ENCODE data around the gene USE1. TPM values are rescaled to one million over a fixed set of nuclear protein-coding genes. Genes with fewer than 3 reads are reported as not detected.

USE1 gene
- total and polyA plus RNA-seq, 2 experiments from 2014 or later, result 15.5 to 19.4 TPM

DNA sequence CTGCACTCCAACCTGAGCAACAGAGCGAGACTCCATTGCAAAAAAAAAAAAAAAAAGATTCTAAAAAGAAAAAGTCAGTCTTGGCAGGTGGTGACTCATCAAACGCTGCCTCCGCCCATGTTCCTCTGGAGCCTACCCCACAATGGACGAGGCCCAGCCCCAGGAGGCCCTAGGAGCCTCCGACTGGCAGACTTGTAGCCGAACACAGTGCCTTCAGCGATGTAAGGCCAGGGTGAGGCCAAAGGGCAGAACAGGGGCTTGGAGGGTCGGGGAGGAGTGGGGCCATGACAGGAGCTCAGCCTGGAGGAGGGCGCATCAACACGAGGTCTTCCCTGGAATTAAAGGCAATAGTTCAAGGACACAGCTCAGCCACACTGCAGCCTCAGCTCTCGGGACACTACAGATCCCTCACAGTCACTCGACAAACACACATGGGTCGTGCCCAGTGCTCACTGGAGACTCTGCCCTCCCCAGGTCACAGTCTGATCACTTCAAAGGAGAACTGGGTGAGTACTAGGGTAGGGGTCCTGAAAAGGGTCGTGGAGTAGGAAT is 5.1 kb downstream of the USE1 start (continued):
- TF ChIP-seq, protein P1, sequence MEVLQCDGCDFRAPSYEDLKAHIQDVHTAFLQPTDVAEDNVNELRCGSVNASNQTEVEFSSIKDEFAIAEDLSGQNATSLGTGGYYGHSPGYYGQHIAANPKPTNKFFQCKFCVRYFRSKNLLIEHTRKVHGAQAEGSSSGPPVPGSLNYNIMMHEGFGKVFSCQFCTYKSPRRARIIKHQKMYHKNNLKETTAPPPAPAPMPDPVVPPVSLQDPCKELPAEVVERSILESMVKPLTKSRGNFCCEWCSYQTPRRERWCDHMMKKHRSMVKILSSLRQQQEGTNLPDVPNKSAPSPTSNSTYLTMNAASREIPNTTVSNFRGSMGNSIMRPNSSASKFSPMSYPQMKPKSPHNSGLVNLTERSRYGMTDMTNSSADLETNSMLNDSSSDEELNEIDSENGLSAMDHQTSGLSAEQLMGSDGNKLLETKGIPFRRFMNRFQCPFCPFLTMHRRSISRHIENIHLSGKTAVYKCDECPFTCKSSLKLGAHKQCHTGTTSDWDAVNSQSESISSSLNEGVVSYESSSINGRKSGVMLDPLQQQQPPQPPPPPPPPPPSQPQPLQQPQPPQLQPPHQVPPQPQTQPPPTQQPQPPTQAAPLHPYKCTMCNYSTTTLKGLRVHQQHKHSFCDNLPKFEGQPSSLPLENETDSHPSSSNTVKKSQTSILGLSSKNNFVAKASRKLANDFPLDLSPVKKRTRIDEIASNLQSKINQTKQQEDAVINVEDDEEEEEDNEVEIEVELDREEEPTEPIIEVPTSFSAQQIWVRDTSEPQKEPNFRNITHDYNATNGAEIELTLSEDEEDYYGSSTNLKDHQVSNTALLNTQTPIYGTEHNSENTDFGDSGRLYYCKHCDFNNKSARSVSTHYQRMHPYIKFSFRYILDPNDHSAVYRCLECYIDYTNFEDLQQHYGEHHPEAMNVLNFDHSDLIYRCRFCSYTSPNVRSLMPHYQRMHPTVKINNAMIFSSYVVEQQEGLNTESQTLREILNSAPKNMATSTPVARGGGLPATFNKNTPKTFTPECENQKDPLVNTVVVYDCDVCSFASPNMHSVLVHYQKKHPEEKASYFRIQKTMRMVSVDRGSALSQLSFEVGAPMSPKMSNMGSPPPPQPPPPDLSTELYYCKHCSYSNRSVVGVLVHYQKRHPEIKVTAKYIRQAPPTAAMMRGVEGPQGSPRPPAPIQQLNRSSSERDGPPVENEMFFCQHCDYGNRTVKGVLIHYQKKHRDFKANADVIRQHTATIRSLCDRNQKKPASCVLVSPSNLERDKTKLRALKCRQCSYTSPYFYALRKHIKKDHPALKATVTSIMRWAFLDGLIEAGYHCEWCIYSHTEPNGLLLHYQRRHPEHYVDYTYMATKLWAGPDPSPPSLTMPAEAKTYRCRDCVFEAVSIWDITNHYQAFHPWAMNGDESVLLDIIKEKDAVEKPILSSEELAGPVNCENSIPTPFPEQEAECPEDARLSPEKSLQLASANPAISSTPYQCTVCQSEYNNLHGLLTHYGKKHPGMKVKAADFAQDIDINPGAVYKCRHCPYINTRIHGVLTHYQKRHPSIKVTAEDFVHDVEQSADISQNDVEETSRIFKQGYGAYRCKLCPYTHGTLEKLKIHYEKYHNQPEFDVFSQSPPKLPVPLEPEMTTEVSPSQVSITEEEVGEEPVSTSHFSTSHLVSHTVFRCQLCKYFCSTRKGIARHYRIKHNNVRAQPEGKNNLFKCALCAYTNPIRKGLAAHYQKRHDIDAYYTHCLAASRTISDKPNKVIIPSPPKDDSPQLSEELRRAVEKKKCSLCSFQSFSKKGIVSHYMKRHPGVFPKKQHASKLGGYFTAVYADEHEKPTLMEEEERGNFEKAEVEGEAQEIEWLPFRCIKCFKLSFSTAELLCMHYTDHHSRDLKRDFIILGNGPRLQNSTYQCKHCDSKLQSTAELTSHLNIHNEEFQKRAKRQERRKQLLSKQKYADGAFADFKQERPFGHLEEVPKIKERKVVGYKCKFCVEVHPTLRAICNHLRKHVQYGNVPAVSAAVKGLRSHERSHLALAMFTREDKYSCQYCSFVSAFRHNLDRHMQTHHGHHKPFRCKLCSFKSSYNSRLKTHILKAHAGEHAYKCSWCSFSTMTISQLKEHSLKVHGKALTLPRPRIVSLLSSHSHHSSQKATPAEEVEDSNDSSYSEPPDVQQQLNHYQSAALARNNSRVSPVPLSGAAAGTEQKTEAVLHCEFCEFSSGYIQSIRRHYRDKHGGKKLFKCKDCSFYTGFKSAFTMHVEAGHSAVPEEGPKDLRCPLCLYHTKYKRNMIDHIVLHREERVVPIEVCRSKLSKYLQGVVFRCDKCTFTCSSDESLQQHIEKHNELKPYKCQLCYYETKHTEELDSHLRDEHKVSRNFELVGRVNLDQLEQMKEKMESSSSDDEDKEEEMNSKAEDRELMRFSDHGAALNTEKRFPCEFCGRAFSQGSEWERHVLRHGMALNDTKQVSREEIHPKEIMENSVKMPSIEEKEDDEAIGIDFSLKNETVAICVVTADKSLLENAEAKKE (CRISPR knock-in tag; IDR thresholded peaks at IDR 0.05), result no peak
- TF ChIP-seq ZNF114 (CRISPR knock-in tag; IDR thresholded peaks at IDR 0.05), result no peak
- no peak for TF ChIP-seq NANOG (IDR thresholded peaks at IDR 0.05; ENCODE audit: borderline replicate concordance)
- TF ChIP-seq, protein P2, sequence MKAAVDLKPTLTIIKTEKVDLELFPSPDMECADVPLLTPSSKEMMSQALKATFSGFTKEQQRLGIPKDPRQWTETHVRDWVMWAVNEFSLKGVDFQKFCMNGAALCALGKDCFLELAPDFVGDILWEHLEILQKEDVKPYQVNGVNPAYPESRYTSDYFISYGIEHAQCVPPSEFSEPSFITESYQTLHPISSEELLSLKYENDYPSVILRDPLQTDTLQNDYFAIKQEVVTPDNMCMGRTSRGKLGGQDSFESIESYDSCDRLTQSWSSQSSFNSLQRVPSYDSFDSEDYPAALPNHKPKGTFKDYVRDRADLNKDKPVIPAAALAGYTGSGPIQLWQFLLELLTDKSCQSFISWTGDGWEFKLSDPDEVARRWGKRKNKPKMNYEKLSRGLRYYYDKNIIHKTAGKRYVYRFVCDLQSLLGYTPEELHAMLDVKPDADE (IDR thresholded peaks at IDR 0.05), result no peak
- TF ChIP-seq ZNF331 (CRISPR knock-in tag; IDR thresholded peaks at IDR 0.05; ENCODE audit: low read depth), result no peak
- no peak for TF ChIP-seq REST (IDR thresholded peaks at IDR 0.05; ENCODE audit: unreplicated experiment)
- TF ChIP-seq EZH2phosphoT487 (IDR thresholded peaks at IDR 0.05; ENCODE audit: unreplicated experiment), result no peak
- no peak for TF ChIP-seq JUNB (IDR thresholded peaks at IDR 0.05; ENCODE audit: unreplicated experiment)
- no peak for TF ChIP-seq STAT1 (IDR thresholded peaks at IDR 0.05; ENCODE audit: unreplicated experiment)

Data from GM23338 (cell line).